GM19328 (cell line): ENCODE data around the gene SLC39A6.
"Not testable (repeated sequence)": the region's sequence is repeated elsewhere in the genome, so short reads cannot be mapped to it uniquely, and the experiment has no call there.

Source experiments
- ATAC-seq: cut with Tn5 transposase; IDR thresholded peaks from one replicate; pipeline ENCODE4 v1.9.1; 2021; ENCODE audit warnings: mild to moderate bottlenecking, moderate library complexity; ENCODE audit not compliant: unreplicated experiment

SLC39A6 gene

DNA sequence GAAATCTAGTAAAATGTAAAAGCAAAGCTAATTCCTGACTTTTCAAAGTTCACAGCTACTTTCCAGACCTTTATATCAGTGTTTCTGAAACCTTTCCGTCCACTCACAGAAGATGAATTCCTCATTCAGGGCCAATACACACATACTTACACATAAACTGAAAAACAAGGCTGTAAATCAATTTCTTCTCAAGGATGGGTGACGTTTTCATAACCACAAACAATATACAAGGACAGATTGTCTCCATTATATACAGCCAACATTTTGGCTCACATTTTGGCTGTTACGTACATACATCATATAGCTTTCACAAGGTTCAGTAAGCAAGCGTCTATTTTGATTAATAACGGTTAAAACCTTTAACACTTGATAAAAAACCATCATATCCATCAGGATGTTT, 63.1 kb downstream of the SLC39A6 start:
- no peak for ATAC-seq

DNA sequence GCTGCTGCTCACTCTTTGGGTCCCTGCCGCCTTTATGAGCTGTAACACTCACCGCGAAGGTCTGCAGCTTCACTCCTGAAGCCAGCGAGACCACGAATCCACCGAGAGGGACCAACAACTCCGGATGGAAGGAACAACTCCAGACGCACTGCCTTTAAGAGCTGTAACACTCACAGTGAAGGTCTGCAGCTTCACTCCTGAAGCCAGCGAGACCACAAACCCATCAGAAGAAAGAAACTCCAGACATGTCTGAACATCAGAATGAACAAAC, 64.4 kb downstream of the SLC39A6 start:
- not testable (repeated sequence) for ATAC-seq

DNA sequence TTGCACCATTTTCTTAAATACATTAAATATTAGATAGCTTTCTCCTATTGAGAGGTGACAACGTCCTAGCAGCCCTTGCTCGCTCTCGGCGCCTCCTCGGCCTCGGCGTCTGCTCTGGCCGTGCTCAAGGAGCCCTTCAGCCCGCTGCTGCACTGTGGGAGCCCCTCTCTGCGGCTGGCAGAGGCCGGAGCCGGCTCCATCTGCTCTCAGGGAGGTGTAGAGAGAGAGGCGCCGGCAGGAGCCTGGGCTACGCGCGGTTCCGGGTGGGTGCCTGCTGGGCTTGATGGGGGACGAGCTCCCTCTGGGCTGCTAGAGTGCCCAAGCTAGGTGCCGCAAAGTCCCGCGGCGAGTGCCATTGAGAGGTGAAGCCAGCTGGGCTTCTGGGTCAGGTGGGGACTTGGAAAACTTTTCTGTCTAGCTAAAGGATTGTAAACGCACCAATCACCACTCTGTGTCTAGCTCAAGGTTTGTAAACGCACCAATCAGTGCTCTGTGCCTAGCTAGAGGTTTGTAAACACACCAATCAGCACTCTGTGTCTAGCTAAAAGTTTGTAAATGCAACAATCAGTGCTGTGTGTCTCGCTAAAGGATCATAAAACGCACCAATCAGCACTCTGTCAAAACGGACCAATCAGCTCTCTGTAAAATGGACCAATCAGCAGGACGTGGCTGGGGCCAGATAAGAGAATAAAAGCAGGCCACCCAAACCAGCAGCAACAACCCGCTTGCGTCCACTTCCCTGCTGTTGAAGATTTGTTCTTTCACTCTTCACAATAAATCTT, 64.9 kb downstream of the SLC39A6 start:
- no peak for ATAC-seq

DNA sequence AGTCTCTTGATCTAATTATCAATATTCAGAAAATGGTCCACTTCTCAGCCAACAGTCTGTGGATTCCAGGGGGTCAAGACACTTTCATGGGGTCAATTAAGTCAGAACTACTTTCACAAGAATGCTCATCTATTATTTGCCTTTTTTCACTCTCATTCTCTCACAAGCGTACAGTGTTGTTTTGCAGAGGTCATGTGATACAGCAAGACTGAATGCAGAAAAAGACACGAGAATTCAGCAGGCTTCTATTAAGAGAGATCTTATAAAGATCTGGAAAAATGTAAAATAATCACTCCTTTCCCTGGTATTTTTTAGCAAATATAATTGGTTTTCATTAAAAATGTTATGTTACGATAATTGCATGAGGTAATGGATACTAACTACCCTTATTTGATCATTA, 70.5 kb downstream of the SLC39A6 start:
- ATAC-seq, result no peak
